HEK293 (cell line): ENCODE data around the gene ACIN1.

Source experiments
- GFI1B ChIP-seq: fragments of 450-650 bp; formaldehyde crosslinking; IDR thresholded peaks from 2 replicates; pipeline ENCODE4 v1.5.1; 2016; ENCODE audit warnings: missing biosample characterization, missing genetic modification characterization
- KLF9 ChIP-seq: fragments of 450-650 bp; formaldehyde crosslinking; IDR thresholded peaks from 2 replicates; pipeline ENCODE4 v1.5.1; 2016; ENCODE audit warnings: missing biosample characterization, missing genetic modification characterization, low read depth
- MYNN ChIP-seq: fragments of 450-650 bp; formaldehyde crosslinking; IDR thresholded peaks from 2 replicates; pipeline ENCODE4 v1.5.1; 2016; ENCODE audit warnings: missing biosample characterization, missing genetic modification characterization, borderline replicate concordance
- ZBTB21 ChIP-seq: fragments of 450-650 bp; formaldehyde crosslinking; IDR thresholded peaks from 2 replicates; pipeline ENCODE4 v1.5.1; 2017; ENCODE audit warnings: missing biosample characterization, missing genetic modification characterization
- ZEB2 ChIP-seq: fragments of 450-650 bp; formaldehyde crosslinking; IDR thresholded peaks from 2 replicates; pipeline ENCODE4 v1.5.1; 2016; ENCODE audit warnings: missing biosample characterization, missing genetic modification characterization
- ZFHX2 ChIP-seq: fragments of 450-650 bp; formaldehyde crosslinking; conservative IDR thresholded peaks from 2 replicates; pipeline ENCODE4 v1.5.1; 2016; ENCODE audit warnings: missing biosample characterization, missing genetic modification characterization
- ZIC2 ChIP-seq: fragments of 450-650 bp; formaldehyde crosslinking; IDR thresholded peaks from 2 replicates; pipeline ENCODE4 v1.5.1; 2016; ENCODE audit warnings: missing biosample characterization, missing genetic modification characterization
- ZNF10 ChIP-seq: fragments of 450-650 bp; formaldehyde crosslinking; IDR thresholded peaks from 2 replicates; pipeline ENCODE4 v1.5.1; 2017; ENCODE audit warnings: missing biosample characterization, missing genetic modification characterization
- ZNF114 ChIP-seq: fragments of 450-650 bp; formaldehyde crosslinking; IDR thresholded peaks from 2 replicates; pipeline ENCODE4 v1.5.0; 2017; ENCODE audit warnings: missing biosample characterization, missing genetic modification characterization
- ZNF157 ChIP-seq: fragments of 450-650 bp; formaldehyde crosslinking; IDR thresholded peaks from 2 replicates; pipeline ENCODE4 v1.5.1; 2016; ENCODE audit warnings: missing biosample characterization, missing genetic modification characterization
- ZNF23 ChIP-seq: fragments of 450-650 bp; formaldehyde crosslinking; IDR thresholded peaks from 2 replicates; pipeline ENCODE4 v1.5.1; 2016; ENCODE audit warnings: missing biosample characterization, missing genetic modification characterization, borderline replicate concordance
- ZNF24 ChIP-seq: fragments of 450-650 bp; formaldehyde crosslinking; IDR thresholded peaks from 2 replicates; pipeline ENCODE4 v1.5.1; 2016; ENCODE audit warnings: missing biosample characterization, missing genetic modification characterization
- ZNF324 ChIP-seq: fragments of 450-650 bp; formaldehyde crosslinking; IDR thresholded peaks from 2 replicates; pipeline ENCODE4 v1.5.1; 2016; ENCODE audit warnings: missing biosample characterization, missing genetic modification characterization
- ZNF341 ChIP-seq: fragments of 450-650 bp; formaldehyde crosslinking; IDR thresholded peaks from 2 replicates; pipeline ENCODE4; 2016; ENCODE audit warnings: low read depth, missing biosample characterization, missing genetic modification characterization
- ZNF394 ChIP-seq: fragments of 450-650 bp; formaldehyde crosslinking; IDR thresholded peaks from 2 replicates; pipeline ENCODE4 v1.5.1; 2016; ENCODE audit warnings: missing biosample characterization, missing genetic modification characterization, mild to moderate bottlenecking, moderate library complexity, borderline replicate concordance
- ZNF510 ChIP-seq: fragments of 450-650 bp; formaldehyde crosslinking; IDR thresholded peaks from 2 replicates; pipeline ENCODE4 v1.5.1; 2018; ENCODE audit warnings: mild to moderate bottlenecking, missing genetic modification characterization, missing biosample characterization; ENCODE audit not compliant: insufficient replicate concordance
- ZNF514 ChIP-seq: fragments of 450-650 bp; formaldehyde crosslinking; IDR thresholded peaks from 2 replicates; pipeline ENCODE4 v1.5.1; 2016; ENCODE audit warnings: missing biosample characterization, missing genetic modification characterization
- ZNF571 ChIP-seq: fragments of 450-650 bp; formaldehyde crosslinking; IDR thresholded peaks from 2 replicates; pipeline ENCODE4 v1.5.0; 2017; ENCODE audit warnings: missing biosample characterization, missing genetic modification characterization
- ZNF660 ChIP-seq: fragments of 450-650 bp; IDR thresholded peaks from 2 replicates; pipeline ENCODE4 v1.5.1; 2018; ENCODE audit warnings: missing biosample characterization, mild to moderate bottlenecking, missing genetic modification characterization
- ZNF747 ChIP-seq: fragments of 450-650 bp; formaldehyde crosslinking; IDR thresholded peaks from 2 replicates; pipeline ENCODE4 v1.5.1; 2016; ENCODE audit warnings: missing biosample characterization, missing genetic modification characterization
- ZNF785 ChIP-seq: fragments of 450-650 bp; formaldehyde crosslinking; IDR thresholded peaks from 2 replicates; pipeline ENCODE4 v1.5.1; 2016; ENCODE audit warnings: missing biosample characterization, missing genetic modification characterization
- ZSCAN23 ChIP-seq: fragments of 450-650 bp; formaldehyde crosslinking; IDR thresholded peaks from 2 replicates; pipeline ENCODE4 v1.5.1; 2016; ENCODE audit warnings: missing biosample characterization, missing genetic modification characterization
- TF ChIP-seq, protein P1 (sequence below): fragments of 450-650 bp; formaldehyde crosslinking; IDR thresholded peaks from 2 replicates; pipeline ENCODE4 v1.5.1; 2016; ENCODE audit warnings: missing biosample characterization, missing genetic modification characterization, borderline replicate concordance
- TF ChIP-seq, protein P2 (sequence below): fragments of 450-650 bp; formaldehyde crosslinking; IDR thresholded peaks from 2 replicates; pipeline ENCODE4 v1.5.1; 2016; ENCODE audit warnings: missing biosample characterization, missing genetic modification characterization, low read depth
- TF ChIP-seq, protein P3 (sequence below): fragments of 450-650 bp; formaldehyde crosslinking; conservative IDR thresholded peaks from 2 replicates; pipeline ENCODE4 v1.5.1; 2016; ENCODE audit warnings: low read depth, missing biosample characterization, missing genetic modification characterization
- TF ChIP-seq, protein P4 (sequence below): fragments of 450-650 bp; formaldehyde crosslinking; IDR thresholded peaks from 2 replicates; pipeline ENCODE4 v1.5.1; 2016; ENCODE audit warnings: missing biosample characterization, missing genetic modification characterization
- TF ChIP-seq, protein P5 (sequence below): fragments of 450-650 bp; formaldehyde crosslinking; IDR thresholded peaks from 2 replicates; pipeline ENCODE4 v1.5.1; 2017; ENCODE audit warnings: missing biosample characterization, missing genetic modification characterization
- TF ChIP-seq, protein P6 (sequence below): fragments of 450-650 bp; formaldehyde crosslinking; IDR thresholded peaks from 2 replicates; pipeline ENCODE4 v1.5.1; 2016; ENCODE audit warnings: missing biosample characterization, missing genetic modification characterization

The ACIN1 gene

DNA sequence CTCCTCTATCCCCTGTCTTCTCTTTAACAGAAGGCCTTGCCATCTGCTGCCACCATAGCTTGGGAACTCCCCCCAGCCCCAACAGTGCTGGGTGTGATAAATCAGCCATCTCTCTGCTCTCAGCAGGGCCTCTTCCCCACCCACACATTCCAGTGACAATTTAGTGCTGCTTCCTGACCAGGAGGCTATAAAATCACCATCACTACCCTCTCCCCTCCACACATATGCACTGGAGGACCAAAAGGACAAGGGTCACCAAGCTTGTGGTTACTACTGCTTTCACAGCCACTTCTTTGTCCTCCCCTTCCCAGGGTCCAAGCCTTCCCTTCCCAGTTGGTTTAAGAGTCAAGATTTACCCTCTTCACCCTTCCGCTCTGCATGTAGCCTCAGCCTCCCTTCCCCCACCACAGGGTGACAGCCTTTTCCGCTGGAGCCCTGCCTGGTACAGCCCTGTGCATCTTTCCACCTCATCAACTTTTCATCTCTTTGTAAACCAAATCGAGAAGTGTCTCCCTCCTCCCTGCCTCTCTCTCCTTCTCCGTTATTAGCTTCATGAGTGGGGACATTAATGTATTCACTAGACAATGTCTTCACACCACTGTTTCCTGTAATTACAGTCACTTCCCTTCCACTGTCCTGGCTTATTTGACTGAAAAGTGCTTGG, 69.7 kb downstream of the ACIN1 start (continued):
- TF ChIP-seq, protein P1, sequence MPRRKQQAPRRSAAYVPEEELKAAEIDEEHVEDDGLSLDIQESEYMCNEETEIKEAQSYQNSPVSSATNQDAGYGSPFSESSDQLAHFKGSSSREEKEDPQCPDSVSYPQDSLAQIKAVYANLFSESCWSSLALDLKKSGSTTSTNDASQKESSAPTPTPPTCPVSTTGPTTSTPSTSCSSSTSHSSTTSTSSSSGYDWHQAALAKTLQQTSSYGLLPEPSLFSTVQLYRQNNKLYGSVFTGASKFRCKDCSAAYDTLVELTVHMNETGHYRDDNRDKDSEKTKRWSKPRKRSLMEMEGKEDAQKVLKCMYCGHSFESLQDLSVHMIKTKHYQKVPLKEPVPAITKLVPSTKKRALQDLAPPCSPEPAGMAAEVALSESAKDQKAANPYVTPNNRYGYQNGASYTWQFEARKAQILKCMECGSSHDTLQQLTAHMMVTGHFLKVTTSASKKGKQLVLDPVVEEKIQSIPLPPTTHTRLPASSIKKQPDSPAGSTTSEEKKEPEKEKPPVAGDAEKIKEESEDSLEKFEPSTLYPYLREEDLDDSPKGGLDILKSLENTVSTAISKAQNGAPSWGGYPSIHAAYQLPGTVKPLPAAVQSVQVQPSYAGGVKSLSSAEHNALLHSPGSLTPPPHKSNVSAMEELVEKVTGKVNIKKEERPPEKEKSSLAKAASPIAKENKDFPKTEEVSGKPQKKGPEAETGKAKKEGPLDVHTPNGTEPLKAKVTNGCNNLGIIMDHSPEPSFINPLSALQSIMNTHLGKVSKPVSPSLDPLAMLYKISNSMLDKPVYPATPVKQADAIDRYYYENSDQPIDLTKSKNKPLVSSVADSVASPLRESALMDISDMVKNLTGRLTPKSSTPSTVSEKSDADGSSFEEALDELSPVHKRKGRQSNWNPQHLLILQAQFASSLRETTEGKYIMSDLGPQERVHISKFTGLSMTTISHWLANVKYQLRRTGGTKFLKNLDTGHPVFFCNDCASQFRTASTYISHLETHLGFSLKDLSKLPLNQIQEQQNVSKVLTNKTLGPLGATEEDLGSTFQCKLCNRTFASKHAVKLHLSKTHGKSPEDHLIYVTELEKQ, result no peak
- TF ChIP-seq ZNF10 (tag by site-specific recombination), result no peak
- no peak for TF ChIP-seq ZNF324
- TF ChIP-seq ZIC2 (tag by site-specific recombination), result peak; percentile 92
- TF ChIP-seq, protein P2, sequence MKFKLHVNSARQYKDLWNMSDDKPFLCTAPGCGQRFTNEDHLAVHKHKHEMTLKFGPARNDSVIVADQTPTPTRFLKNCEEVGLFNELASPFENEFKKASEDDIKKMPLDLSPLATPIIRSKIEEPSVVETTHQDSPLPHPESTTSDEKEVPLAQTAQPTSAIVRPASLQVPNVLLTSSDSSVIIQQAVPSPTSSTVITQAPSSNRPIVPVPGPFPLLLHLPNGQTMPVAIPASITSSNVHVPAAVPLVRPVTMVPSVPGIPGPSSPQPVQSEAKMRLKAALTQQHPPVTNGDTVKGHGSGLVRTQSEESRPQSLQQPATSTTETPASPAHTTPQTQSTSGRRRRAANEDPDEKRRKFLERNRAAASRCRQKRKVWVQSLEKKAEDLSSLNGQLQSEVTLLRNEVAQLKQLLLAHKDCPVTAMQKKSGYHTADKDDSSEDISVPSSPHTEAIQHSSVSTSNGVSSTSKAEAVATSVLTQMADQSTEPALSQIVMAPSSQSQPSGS (tag by site-specific recombination), result no peak
- TF ChIP-seq ZNF394 (tag by site-specific recombination), result no peak
- TF ChIP-seq ZBTB21, result no peak
- TF ChIP-seq ZSCAN23 (tag by site-specific recombination), result no peak
- TF ChIP-seq, protein P3, sequence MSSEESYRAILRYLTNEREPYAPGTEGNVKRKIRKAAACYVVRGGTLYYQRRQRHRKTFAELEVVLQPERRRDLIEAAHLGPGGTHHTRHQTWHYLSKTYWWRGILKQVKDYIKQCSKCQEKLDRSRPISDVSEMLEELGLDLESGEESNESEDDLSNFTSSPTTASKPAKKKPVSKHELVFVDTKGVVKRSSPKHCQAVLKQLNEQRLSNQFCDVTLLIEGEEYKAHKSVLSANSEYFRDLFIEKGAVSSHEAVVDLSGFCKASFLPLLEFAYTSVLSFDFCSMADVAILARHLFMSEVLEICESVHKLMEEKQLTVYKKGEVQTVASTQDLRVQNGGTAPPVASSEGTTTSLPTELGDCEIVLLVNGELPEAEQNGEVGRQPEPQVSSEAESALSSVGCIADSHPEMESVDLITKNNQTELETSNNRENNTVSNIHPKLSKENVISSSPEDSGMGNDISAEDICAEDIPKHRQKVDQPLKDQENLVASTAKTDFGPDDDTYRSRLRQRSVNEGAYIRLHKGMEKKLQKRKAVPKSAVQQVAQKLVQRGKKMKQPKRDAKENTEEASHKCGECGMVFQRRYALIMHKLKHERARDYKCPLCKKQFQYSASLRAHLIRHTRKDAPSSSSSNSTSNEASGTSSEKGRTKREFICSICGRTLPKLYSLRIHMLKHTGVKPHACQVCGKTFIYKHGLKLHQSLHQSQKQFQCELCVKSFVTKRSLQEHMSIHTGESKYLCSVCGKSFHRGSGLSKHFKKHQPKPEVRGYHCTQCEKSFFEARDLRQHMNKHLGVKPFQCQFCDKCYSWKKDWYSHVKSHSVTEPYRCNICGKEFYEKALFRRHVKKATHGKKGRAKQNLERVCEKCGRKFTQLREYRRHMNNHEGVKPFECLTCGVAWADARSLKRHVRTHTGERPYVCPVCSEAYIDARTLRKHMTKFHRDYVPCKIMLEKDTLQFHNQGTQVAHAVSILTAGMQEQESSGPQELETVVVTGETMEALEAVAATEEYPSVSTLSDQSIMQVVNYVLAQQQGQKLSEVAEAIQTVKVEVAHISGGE, result no peak
- TF ChIP-seq, protein P4, sequence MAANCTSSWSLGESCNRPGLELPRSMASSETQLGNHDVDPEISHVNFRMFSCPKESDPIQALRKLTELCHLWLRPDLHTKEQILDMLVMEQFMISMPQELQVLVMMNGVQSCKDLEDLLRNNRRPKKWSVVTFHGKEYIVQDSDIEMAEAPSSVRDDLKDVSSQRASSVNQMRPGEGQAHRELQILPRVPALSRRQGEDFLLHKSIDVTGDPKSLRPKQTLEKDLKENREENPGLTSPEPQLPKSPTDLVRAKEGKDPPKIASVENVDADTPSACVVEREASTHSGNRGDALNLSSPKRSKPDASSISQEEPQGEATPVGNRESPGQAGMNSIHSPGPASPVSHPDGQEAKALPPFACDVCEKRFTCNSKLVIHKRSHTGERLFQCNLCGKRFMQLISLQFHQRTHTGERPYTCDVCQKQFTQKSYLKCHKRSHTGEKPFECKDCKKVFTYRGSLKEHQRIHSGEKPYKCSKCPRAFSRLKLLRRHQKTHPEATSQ (tag by site-specific recombination), result no peak; the same call in 1 of the 2 replicates
- no peak for TF ChIP-seq ZNF514
- no peak for TF ChIP-seq ZNF114 (tag by site-specific recombination)
- no peak for TF ChIP-seq ZNF510 (tag by site-specific recombination)
- TF ChIP-seq GFI1B (tag by site-specific recombination), result no peak
- peak; percentile 73 for TF ChIP-seq ZFHX2 (tag by site-specific recombination)
- TF ChIP-seq ZNF747 (tag by site-specific recombination), result no peak
- TF ChIP-seq, protein P5, sequence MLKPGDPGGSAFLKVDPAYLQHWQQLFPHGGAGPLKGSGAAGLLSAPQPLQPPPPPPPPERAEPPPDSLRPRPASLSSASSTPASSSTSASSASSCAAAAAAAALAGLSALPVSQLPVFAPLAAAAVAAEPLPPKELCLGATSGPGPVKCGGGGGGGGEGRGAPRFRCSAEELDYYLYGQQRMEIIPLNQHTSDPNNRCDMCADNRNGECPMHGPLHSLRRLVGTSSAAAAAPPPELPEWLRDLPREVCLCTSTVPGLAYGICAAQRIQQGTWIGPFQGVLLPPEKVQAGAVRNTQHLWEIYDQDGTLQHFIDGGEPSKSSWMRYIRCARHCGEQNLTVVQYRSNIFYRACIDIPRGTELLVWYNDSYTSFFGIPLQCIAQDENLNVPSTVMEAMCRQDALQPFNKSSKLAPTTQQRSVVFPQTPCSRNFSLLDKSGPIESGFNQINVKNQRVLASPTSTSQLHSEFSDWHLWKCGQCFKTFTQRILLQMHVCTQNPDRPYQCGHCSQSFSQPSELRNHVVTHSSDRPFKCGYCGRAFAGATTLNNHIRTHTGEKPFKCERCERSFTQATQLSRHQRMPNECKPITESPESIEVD (tag by site-specific recombination), result no peak
- TF ChIP-seq ZNF23 (tag by site-specific recombination), result no peak
- no peak for TF ChIP-seq ZNF341 (tag by site-specific recombination)
- TF ChIP-seq ZNF24 (tag by site-specific recombination), result no peak
- peak; percentile 45; the same call in 1 of the 2 replicates for TF ChIP-seq ZEB2 (tag by site-specific recombination)
- no peak for TF ChIP-seq ZNF157 (tag by site-specific recombination)
- no peak for TF ChIP-seq ZNF571 (tag by site-specific recombination)
- TF ChIP-seq, protein P6, sequence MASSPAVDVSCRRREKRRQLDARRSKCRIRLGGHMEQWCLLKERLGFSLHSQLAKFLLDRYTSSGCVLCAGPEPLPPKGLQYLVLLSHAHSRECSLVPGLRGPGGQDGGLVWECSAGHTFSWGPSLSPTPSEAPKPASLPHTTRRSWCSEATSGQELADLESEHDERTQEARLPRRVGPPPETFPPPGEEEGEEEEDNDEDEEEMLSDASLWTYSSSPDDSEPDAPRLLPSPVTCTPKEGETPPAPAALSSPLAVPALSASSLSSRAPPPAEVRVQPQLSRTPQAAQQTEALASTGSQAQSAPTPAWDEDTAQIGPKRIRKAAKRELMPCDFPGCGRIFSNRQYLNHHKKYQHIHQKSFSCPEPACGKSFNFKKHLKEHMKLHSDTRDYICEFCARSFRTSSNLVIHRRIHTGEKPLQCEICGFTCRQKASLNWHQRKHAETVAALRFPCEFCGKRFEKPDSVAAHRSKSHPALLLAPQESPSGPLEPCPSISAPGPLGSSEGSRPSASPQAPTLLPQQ (tag by site-specific recombination), result no peak
- TF ChIP-seq MYNN, result no peak
- no peak for TF ChIP-seq KLF9
- TF ChIP-seq ZNF785 (tag by site-specific recombination), result no peak
- no peak for TF ChIP-seq ZNF660 (tag by site-specific recombination)
